Measurements from ENCODE around the gene INF2.

GRCh38 chr14:104712881-104713734 lies 23.7 kb downstream of the INF2 start:
- no peak for TF ChIP-seq CTCF (IDR thresholded peaks at IDR 0.05)
- TF ChIP-seq POLR2A (IDR thresholded peaks at IDR 0.05) = no peak

All from right lobe of liver (tissue), 4 donors.